Measurements from ENCODE around the gene NAGA. TPM values are rescaled to one million over a fixed set of nuclear protein-coding genes. Genes with fewer than 3 reads are reported as not detected.
"Not testable (repeated sequence)": the region's sequence is repeated elsewhere in the genome, so short reads cannot be mapped to it uniquely, and the experiment has no call there.

Gene NAGA
- 10 to 100 TPM; 17.6 to 27.9 (median 23.0) TPM for total RNA-seq
- long read RNA-seq, partial matches to known transcripts: 2 of 8 reads
- long read RNA-seq, other reads (novel, unspliced or antisense): 0 of 8 reads

DNA sequence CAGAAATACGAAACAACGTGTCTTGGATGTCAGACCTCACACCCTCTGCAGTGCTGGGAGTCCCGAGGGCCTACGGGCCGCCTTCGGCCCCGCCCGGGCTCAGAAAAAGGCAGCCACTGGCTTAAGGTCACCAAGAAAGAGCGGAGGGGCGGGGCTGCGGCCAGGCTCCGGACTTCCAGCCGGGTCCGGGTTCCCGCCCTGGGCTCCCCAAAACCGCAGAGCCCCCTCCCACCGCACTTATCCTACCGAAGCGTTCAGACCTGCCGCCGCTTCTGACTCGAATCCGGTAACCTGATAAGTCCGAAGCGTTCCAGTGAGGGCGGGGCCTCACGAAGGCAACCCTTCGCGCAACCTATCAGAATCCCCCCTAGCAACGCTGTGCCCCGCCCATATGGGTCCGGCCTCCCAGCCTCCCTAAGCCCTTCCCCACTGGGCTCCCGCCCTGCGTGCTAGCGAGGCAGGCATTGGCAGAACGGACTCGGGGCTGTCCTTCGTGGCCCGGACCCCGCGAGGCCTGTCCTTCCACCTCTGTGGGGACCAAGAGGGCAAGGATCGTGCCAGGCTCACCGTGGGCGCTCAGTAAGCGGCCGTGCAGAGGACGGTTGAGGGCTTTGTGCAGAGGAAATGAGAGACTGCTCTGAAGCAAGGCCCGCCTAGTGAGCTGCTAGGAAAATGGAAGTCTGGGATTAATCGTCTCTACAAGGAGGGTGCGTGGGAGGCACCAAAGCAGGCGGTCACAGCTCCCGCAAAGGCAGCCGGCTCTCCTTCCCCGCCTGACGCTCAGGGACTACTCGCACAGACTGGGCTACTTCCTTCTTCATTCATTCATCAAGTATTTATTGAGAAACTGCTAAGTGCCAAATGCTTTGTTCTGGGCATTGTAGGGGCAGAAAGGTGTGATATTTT, at the start of gene NAGA:
Gene NAGA (minus strand): TSS at position 296 of the 906 bp plus-strand sequence. CDS start 515 bp downstream, outside the sequence.
- Histone ChIP-seq H3K27me3 (no peaks in the 10 kb centered on the region), H3K9me3 (no peaks in the 10 kb centered on the region), H3K4me3 (peak within 1 kb of the TSS; percentile 62 to 84 (median 63)), H3K36me3 (peaks cover 0 to 9% (median 3%) of the 10 kb centered on the region in 4 donors), H3K4me1 (peaks cover 0 to 20% (median 2%) of the 10 kb centered on the region in 4 donors), H3K27ac (peak within 1 kb of the TSS; percentile 42 to 85 (median 84))
- intact Hi-C loops (cut with DNase I): no loop called here
- ATAC-seq (peak; percentile 96 to 98 (median 96)), DNase-seq (peak; percentile 97 to 99 (median 98))
- 1% methylated on average over 24 of the region's 56 CpGs for WGBS (ENCODE audit: insufficient coverage, low coverage, low lambda C conversion rate, missing lambda C conversion rate)
- TF ChIP-seq CTCF (IDR thresholded peaks at IDR 0.05) (no peak), POLR2A (IDR thresholded peaks at IDR 0.05) (peak; percentile 80)

DNA sequence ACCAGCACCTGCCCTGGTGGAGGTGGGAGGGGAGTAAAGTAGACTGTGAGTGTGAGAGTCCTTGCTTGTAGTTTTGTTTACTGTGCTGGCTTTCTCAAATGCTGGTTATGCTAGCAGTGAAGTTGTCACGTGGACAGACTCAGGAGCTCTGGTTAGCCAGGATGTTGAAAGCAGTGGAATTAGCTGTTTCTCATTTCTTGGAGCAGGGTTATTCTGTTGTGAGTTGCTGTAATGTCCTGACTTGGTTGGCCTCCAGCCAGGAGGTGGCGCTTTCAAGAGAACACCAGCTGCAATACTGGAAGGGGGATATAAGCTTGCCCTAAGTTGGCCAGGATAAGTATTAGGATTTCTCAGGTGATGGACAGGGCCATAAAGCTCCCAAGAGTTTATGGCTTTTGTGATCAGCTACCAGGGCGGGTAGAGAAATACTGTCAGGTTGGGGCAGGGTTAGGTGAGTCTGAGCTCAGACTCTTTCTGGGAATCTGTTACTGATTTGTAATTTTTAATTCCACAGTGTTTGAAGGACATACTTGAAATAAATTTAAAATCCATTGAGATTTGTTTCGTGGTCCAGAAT, 46.3 kb upstream of the NAGA start:
- peak in 1 of 3 donors; percentile 37 for DNase-seq
- Histone ChIP-seq H3K27ac (no peak overlapping the region), H3K4me3 (no peak overlapping the region), H3K4me1 (peaks cover 0 to 15% (median 0%) of the 10 kb centered on the region in 4 donors), H3K36me3 (no peaks in the 10 kb centered on the region), H3K9me3 (no peaks in the 10 kb centered on the region), H3K27me3 (no peaks in the 10 kb centered on the region)
- intact Hi-C loops (cut with DNase I): no loop called here
- 75% methylated on average over 4 of the region's 4 CpGs for WGBS (ENCODE audit: insufficient coverage, low coverage, low lambda C conversion rate, missing lambda C conversion rate)
- ATAC-seq: peak in 2 of 4 donors; percentile 8 to 32
- TF ChIP-seq POLR2A (IDR thresholded peaks at IDR 0.05): no peak
- no peak for TF ChIP-seq CTCF (IDR thresholded peaks at IDR 0.05)

- H3K36me3 ChIP-seq; DNase-seq; intact Hi-C loops (cut with DNase I); H3K4me1 ChIP-seq; ATAC-seq; H3K27me3 ChIP-seq; H3K4me3 ChIP-seq; H3K9me3 ChIP-seq; H3K27ac ChIP-seq: not testable (repeated sequence)
- 83% methylated on average over 5 of the region's 6 CpGs for WGBS (ENCODE audit: insufficient coverage, low coverage, low lambda C conversion rate, missing lambda C conversion rate)
Measured at GRCh38 chr22:42115420-42115830, 44.8 kb upstream of the NAGA start.

DNA sequence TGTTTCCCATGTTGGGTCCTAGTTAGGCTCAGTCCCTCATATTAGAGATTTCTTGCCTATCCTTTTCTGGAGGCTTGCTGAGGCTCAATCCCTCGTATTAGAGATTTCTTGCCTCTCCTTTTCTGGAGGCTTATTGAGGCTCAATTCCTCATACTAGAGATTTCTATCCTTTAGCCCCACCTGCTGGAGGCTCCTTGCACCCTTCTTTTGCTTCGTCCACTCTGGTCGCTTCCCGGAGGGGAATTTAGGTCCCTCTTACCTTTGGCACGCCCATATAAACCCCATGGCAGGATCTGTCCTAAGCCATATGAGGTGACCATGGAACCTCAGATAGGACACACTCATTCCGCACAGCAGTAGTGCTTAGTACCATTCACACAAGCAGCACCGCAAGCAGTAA, 44.1 kb upstream of the NAGA start:
- peak in 1 of 4 donors; percentile 30 for ATAC-seq

More for the DNA sequence above, 44.1 kb upstream of the NAGA start:
- no peak overlapping the region for H3K27ac ChIP-seq
- DNase-seq: no peak
- H3K9me3 ChIP-seq: no peaks in the 10 kb centered on the region
- TF ChIP-seq CTCF (IDR thresholded peaks at IDR 0.05) (peak in 2 of 4 donors; percentile 27 to 37), POLR2A (IDR thresholded peaks at IDR 0.05) (no peak)
- no peak overlapping the region for H3K4me3 ChIP-seq
- H3K27me3 ChIP-seq: no peaks in the 10 kb centered on the region
- WGBS (ENCODE audit: insufficient coverage, low coverage, low lambda C conversion rate, missing lambda C conversion rate): 100% methylated on average over 1 of the region's 7 CpGs
- intact Hi-C loops (cut with DNase I): no loop called here
- H3K36me3 ChIP-seq: no peaks in the 10 kb centered on the region
- peaks cover 0 to 7% (median 0%) of the 10 kb centered on the region in 4 donors for H3K4me1 ChIP-seq

Measured in right lobe of liver (tissue), 6 donors.